Aorta (tissue), 5 donors: ENCODE measurements around the gene TAS2R3. TPM values are rescaled to one million over a fixed set of nuclear protein-coding genes. Genes with fewer than 3 reads are reported as not detected.

Source experiments
- ATAC-seq: fragments of 200-7000 bp; cut with Tn5 transposase; one replicate; pipeline ENCODE4 v1.9.1; 2022; ENCODE audit warnings: moderate library complexity; ENCODE audit not compliant: low FRiP score
- DNase-seq, 2 donors: peaks; one replicate each; pipeline ENCODE4 v3.0.0-alpha.2; 2020
- H3K27ac ChIP-seq, 2 donors: one replicate each; pipeline ENCODE4 v1.5.1; 2013; ENCODE audit warnings: low read length in 2 of 2, mild to moderate bottlenecking in 2 of 2, moderate library complexity in 2 of 2, control low read depth in 1 of 2, inconsistent platforms in 1 of 2, low read depth in 1 of 2
- H3K27me3 ChIP-seq, 2 donors: one replicate each; pipeline ENCODE4 v1.6.1; 2013; ENCODE audit warnings: control low read depth in 1 of 2, low read length in 1 of 2, mild to moderate bottlenecking in 1 of 2, moderate library complexity in 1 of 2; ENCODE audit not compliant: insufficient read depth in 2 of 2, control insufficient read depth in 1 of 2
- H3K36me3 ChIP-seq, 2 donors: one replicate each; pipeline ENCODE4 v1.6.1; 2013; ENCODE audit warnings: control low read depth in 1 of 2, low read length in 1 of 2, mild to moderate bottlenecking in 1 of 2; ENCODE audit not compliant: insufficient read depth in 2 of 2, control insufficient read depth in 1 of 2
- H3K4me1 ChIP-seq, 2 donors: one replicate each; pipeline ENCODE4 v1.6.1; 2013; ENCODE audit warnings: low read length in 2 of 2, control low read depth in 1 of 2, mild to moderate bottlenecking in 1 of 2, moderate library complexity in 1 of 2; ENCODE audit not compliant: insufficient read depth in 2 of 2, control insufficient read depth in 1 of 2
- H3K4me3 ChIP-seq, 2 donors: one replicate each; pipeline ENCODE4 v1.5.1; 2013; ENCODE audit warnings: low read length in 2 of 2, control low read depth in 1 of 2, mild to moderate bottlenecking in 1 of 2
- H3K9me3 ChIP-seq: one replicate; pipeline ENCODE4 v1.6.1; 2013; ENCODE audit warnings: mild to moderate bottlenecking, low read length; ENCODE audit not compliant: control insufficient read depth
- WGBS, 2 donors: extraction: QIAGEN DNeasy Blood & Tissue Kit; methylation state at CpG; one replicate each; pipeline ENCODE4 v1.1.7; 2013; 5-methylcytosine and 5-hydroxymethylcytosine counted together
- intact Hi-C, 2 donors: fragments of 100-400 bp; cut with DNase I; formaldehyde crosslinking; loops; one replicate each; pipeline versions ENCODE4 v1.14.2 to v1.15.0; 2022
- long read RNA-seq, 2 donors: library from polyadenylated mRNA; unstranded; transcript quantifications; one replicate each; pipeline ENCODE4 v2.0.0, GENCODE V29; 2020 to 2021
- polyA plus RNA-seq, 2 donors: library from polyadenylated mRNA; stranded (reverse); fragments of 200-250 nt; gene quantifications; one replicate each; pipeline ENCODE4 v1.2.3, GENCODE V29; 2013
- total RNA-seq, 2 donors: library from RNA; stranded (reverse); fragmentation: NEBNext Ultra II Directional; extraction: Animal tissue kit (Norgen Biotek cat#: 25700); gene quantifications; one replicate each; pipeline ENCODE4 v1.2.1, GENCODE V29; 2021
- donor health status: healthy with polysubstance abuse.
- donor health status: Bipolar disorder and iron deficiency.
- donor health status: DM: no; HTN: no; CAD: no.
- donor health status: DM: no; HTN: no; CAD: no.
- donor health status: DM: yes; HTN: yes; CAD: no.

TAS2R3 gene
- total RNA-seq (1 to 10 TPM; 3.1 to 5.2 TPM), polyA plus RNA-seq (under 1 TPM in 1 of 2 donors, not detected in 1; 0.15 TPM)
- long read RNA-seq, donor 1: 0 reads
- long read RNA-seq, donor 2: 0 reads

- Histone ChIP-seq H3K27me3 (no peaks in the 10 kb centered on the region), H3K9me3 (no peaks in the 10 kb centered on the region), H3K36me3 (peaks cover 9 to 12% of the 10 kb centered on the region in 2 donors), H3K4me1 (no peaks in the 10 kb centered on the region), H3K27ac (no peak within 1 kb of the TSS), H3K4me3 (no peak within 1 kb of the TSS)
- intact Hi-C loops: no loop called here
- WGBS, 2 donors: 97 to 98% methylated on average over 3 of the region's 3 CpGs
- DNase-seq: no peak
- ATAC-seq: no peak
Measured at GRCh38 chr7:141763797-141764196, at the start of gene TAS2R3. Gene TAS2R3, plus strand, starts transcription at chr7:141764097. Its CDS starts 62 bp downstream, at chr7:141764159.

GRCh38 chr7:141714571-141714970, 49.3 kb upstream of the TAS2R3 start:
- DNase-seq (no peak), ATAC-seq (no peak)
- intact Hi-C loops: no loop called here
- H3K27me3 ChIP-seq: no peaks in the 10 kb centered on the region
- no peaks in the 10 kb centered on the region for H3K9me3 ChIP-seq
- 74 to 80% methylated on average over 2 of the region's 2 CpGs for WGBS, 2 donors
- no peaks in the 10 kb centered on the region for H3K4me1 ChIP-seq
- H3K27ac ChIP-seq: no peak overlapping the region
- no peak overlapping the region for H3K4me3 ChIP-seq
- peaks cover 0 to 3% of the 10 kb centered on the region in 2 donors for H3K36me3 ChIP-seq

- H3K27me3 ChIP-seq: no peaks in the 10 kb centered on the region
- ATAC-seq: no peak
- no peaks in the 10 kb centered on the region for H3K9me3 ChIP-seq
- no peak overlapping the region for H3K4me3 ChIP-seq
- 68 to 70% methylated on average over 4 of the region's 4 CpGs for WGBS, 2 donors
- intact Hi-C loops: no loop called here
- no peaks in the 10 kb centered on the region for H3K4me1 ChIP-seq
- DNase-seq: no peak
- H3K36me3 ChIP-seq: no peaks in the 10 kb centered on the region
- no peak overlapping the region for H3K27ac ChIP-seq
Measured at GRCh38 chr7:141715018-141715417, 48.9 kb upstream of the TAS2R3 start.

GRCh38 chr7:141715794-141716689, 47.9 kb upstream of the TAS2R3 start:
- Histone ChIP-seq H3K4me1 (no peaks in the 10 kb centered on the region), H3K9me3 (no peaks in the 10 kb centered on the region), H3K27ac (no peak overlapping the region), H3K27me3 (no peaks in the 10 kb centered on the region), H3K4me3 (no peak overlapping the region), H3K36me3 (no peaks in the 10 kb centered on the region)
- DNase-seq (no peak), ATAC-seq (no peak)
- intact Hi-C loops: no loop called here
- WGBS, 2 donors: 53 to 63% methylated on average over 6 of the region's 6 CpGs

- no peaks in the 10 kb centered on the region for H3K9me3 ChIP-seq
- 94 to 96% methylated on average over 1 of the region's 1 CpG for WGBS, 2 donors
- no peak for ATAC-seq
- no peak for DNase-seq
- no peak overlapping the region for H3K27ac ChIP-seq
- intact Hi-C loops: no loop called here
- no peaks in the 10 kb centered on the region for H3K4me1 ChIP-seq
- no peak overlapping the region for H3K4me3 ChIP-seq
- no peaks in the 10 kb centered on the region for H3K36me3 ChIP-seq
- no peaks in the 10 kb centered on the region for H3K27me3 ChIP-seq
Measured at GRCh38 chr7:141717450-141717849, 46.4 kb upstream of the TAS2R3 start.

GRCh38 chr7:141722529-141722928, 41.4 kb upstream of the TAS2R3 start:
- no peak for ATAC-seq
- Histone ChIP-seq H3K4me3 (no peak overlapping the region), H3K9me3 (no peaks in the 10 kb centered on the region), H3K36me3 (peaks cover 0 to 1% of the 10 kb centered on the region in 2 donors), H3K27me3 (no peaks in the 10 kb centered on the region), H3K27ac (no peak overlapping the region), H3K4me1 (no peaks in the 10 kb centered on the region)
- 86 to 93% methylated on average over 2 of the region's 2 CpGs for WGBS, 2 donors
- intact Hi-C loops: no loop called here
- no peak for DNase-seq

- H3K27ac ChIP-seq: no peak overlapping the region
- peaks cover 0 to 2% of the 10 kb centered on the region in 2 donors for H3K4me1 ChIP-seq
- H3K36me3 ChIP-seq: peaks cover 0 to 1% of the 10 kb centered on the region in 2 donors
- H3K9me3 ChIP-seq: no peaks in the 10 kb centered on the region
- 93 to 95% methylated on average over 1 of the region's 1 CpG for WGBS, 2 donors
- no peak overlapping the region for H3K4me3 ChIP-seq
- intact Hi-C loops: no loop called here
- no peak for ATAC-seq
- DNase-seq: no peak
- no peaks in the 10 kb centered on the region for H3K27me3 ChIP-seq
Measured at GRCh38 chr7:141729020-141729419, 34.9 kb upstream of the TAS2R3 start.

GRCh38 chr7:141731476-141732149, 32.3 kb upstream of the TAS2R3 start:
- H3K27me3 ChIP-seq: no peaks in the 10 kb centered on the region
- peaks cover 0 to 2% of the 10 kb centered on the region in 2 donors for H3K4me1 ChIP-seq
- DNase-seq: no peak
- H3K27ac ChIP-seq: no peak overlapping the region
- no peak for ATAC-seq
- 77 to 82% methylated on average over 22 to 24 of the region's 24 CpGs for WGBS, 2 donors
- no peak overlapping the region for H3K4me3 ChIP-seq
- no peaks in the 10 kb centered on the region for H3K9me3 ChIP-seq
- intact Hi-C loops: loop anchor here in 1 of 2 donors (10.0 kb wide), 2 partner anchors 177 to 717 kb away; partner anchors contain the start of genes AGK and MRPS33
- H3K36me3 ChIP-seq: no peaks in the 10 kb centered on the region
